Stimulated activated naive B cell treated with anti-CD40 and anti-IgM and Interleukin-4, amounts not matched to agents 10 μg/mL and 1 μg/mL and 100 μg/mL, for 72 hours (primary cell): Measurements from ENCODE around the gene LINGO3.

Experiments
- ATAC-seq, 2 donors: fragments of 150-1000 bp; cut with Tn5 transposase; replicated peaks; 2 replicates each; pipeline ENCODE4 v1.10.0; 2021; ENCODE audit warnings: moderate library complexity in 1 of 2
- DNase-seq: peaks from one replicate; pipeline ENCODE4 v3.0.0; 2021
- H3K27ac Mint-ChIP-seq: one replicate; pipeline ENCODE4 v1.8.0; 2022; ENCODE audit warnings: mild to moderate bottlenecking, mixed read lengths
- H3K27me3 Mint-ChIP-seq, 2 donors: one replicate each; pipeline ENCODE4 v1.8.0; 2022; ENCODE audit warnings: mixed read lengths in 2 of 2
- H3K36me3 Mint-ChIP-seq, 2 donors: one replicate each; pipeline ENCODE4 v1.8.0; 2022; ENCODE audit warnings: mixed read lengths in 2 of 2, mild to moderate bottlenecking in 1 of 2
- H3K4me1 Mint-ChIP-seq, 2 donors: one replicate each; pipeline ENCODE4 v1.8.0; 2022; ENCODE audit warnings: mixed read lengths in 2 of 2, mild to moderate bottlenecking in 1 of 2
- H3K4me3 Mint-ChIP-seq, 2 donors: one replicate each; pipeline ENCODE4 v1.8.0; 2022; ENCODE audit warnings: mild to moderate bottlenecking in 2 of 2, mixed read lengths in 2 of 2, moderate library complexity in 1 of 2
- H3K9me3 Mint-ChIP-seq, 2 donors: one replicate each; pipeline ENCODE4 v1.8.0; 2022; ENCODE audit warnings: mixed read lengths in 2 of 2, mild to moderate bottlenecking in 1 of 2

Gene LINGO3

DNA sequence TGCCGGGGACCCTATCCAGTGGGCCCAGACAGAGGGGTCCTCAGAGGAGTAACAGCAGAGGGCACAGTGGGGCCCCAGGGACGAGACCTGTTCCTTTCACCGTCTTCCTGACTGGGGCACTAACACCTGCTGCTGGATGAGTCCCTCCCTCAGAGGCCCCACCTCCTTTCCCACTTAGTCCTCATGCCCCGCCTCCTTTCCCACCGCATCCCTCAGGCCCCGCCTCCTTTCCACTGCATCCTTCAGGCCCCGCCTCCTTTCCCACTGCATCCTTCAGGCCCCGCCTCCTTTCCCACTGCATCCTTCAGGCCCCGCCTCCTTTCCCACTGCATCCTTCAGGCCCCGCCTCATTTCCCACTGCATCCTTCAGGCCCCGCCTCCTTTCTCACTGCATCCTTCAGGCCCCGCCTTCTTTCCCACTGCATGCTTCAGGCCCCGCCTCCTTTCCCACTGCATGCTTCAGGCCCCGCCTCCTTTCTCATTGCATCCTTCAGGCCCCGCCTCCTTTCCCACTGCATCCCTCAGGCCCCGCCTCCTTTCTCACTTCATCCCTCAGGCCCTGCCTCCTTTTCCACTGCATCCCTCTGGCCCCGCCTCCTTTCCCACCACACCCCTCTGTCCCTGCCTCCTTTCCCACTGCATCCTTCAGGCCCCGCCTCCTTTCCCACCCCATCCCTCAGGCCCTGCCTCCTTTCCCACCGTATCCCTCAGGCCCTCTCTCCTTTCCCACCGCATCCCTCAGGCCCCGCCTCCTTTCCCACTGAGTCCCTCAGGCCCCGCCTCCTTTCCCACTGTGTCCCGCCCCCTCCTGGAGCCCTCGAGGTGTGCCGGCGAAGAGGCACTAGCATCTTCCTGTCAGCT, 27.3 kb upstream of the LINGO3 start:
- Mint-ChIP-seq H3K4me1 (peaks cover 55 to 68% of the 10 kb centered on the region in 2 donors), H3K36me3 (peaks cover 25 to 33% of the 10 kb centered on the region in 2 donors), H3K27ac (no peak overlapping the region), H3K4me3 (no peak overlapping the region), H3K9me3 (peaks cover 0 to 5% of the 10 kb centered on the region in 2 donors), H3K27me3 (no peaks in the 10 kb centered on the region)
- DNase-seq (no peak), ATAC-seq (no peak)

DNA sequence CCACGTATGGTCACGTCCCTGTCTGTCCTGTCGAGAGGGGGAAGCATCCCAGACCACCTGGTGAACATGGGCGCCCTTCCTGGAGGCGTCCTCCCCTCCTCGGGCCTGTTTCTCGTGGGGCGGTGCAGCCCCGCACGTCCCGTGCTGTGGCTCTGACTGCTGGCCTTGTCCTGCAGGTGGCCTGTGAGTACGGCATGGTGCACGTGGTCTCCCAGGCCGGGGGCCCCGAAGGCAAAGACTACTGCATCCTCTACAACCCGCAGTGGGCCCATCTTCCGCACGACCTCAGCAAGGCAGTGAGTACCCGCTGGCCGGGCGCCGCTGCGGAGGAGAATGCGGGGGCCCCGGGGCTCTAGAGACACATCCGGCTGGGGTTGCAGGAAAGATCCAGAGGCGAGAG, 26.5 kb upstream of the LINGO3 start:
- no peak for DNase-seq
- Mint-ChIP-seq H3K9me3 (peaks cover 0 to 5% of the 10 kb centered on the region in 2 donors), H3K4me3 (no peak overlapping the region), H3K27me3 (no peaks in the 10 kb centered on the region), H3K4me1 (peaks cover 61 to 75% of the 10 kb centered on the region in 2 donors), H3K27ac (no peak overlapping the region), H3K36me3 (peaks cover 29 to 38% of the 10 kb centered on the region in 2 donors)
- no peak for ATAC-seq

DNA sequence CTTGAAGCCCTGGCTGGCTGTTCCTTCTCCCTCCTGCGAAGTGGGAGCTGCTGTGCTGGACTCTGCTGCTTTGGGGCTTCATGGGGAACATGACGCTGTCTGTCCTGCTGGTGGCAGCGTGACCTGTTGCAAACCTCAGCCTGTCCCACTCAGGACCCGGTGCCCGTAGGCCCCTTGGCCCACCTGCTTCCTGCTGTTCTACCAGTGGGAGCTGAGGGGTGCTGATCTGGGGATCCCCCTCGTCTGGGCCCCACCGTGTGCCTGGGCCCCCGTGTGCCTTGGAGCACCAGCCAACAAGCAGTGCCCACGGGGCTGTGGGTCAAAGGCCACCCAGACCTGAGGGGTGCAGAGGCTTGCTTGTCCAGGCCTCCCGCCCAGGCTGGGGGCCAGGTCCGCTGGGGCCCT, 25.9 kb upstream of the LINGO3 start:
- Mint-ChIP-seq H3K4me3 (peak overlapping the region; percentile 61 to 75), H3K36me3 (peaks cover 30 to 43% of the 10 kb centered on the region in 2 donors), H3K27me3 (no peaks in the 10 kb centered on the region), H3K9me3 (peaks cover 0 to 5% of the 10 kb centered on the region in 2 donors), H3K4me1 (peaks cover 64 to 82% of the 10 kb centered on the region in 2 donors), H3K27ac (peak overlapping the region; percentile 62)
- ATAC-seq (no peak), DNase-seq (no peak)

DNA sequence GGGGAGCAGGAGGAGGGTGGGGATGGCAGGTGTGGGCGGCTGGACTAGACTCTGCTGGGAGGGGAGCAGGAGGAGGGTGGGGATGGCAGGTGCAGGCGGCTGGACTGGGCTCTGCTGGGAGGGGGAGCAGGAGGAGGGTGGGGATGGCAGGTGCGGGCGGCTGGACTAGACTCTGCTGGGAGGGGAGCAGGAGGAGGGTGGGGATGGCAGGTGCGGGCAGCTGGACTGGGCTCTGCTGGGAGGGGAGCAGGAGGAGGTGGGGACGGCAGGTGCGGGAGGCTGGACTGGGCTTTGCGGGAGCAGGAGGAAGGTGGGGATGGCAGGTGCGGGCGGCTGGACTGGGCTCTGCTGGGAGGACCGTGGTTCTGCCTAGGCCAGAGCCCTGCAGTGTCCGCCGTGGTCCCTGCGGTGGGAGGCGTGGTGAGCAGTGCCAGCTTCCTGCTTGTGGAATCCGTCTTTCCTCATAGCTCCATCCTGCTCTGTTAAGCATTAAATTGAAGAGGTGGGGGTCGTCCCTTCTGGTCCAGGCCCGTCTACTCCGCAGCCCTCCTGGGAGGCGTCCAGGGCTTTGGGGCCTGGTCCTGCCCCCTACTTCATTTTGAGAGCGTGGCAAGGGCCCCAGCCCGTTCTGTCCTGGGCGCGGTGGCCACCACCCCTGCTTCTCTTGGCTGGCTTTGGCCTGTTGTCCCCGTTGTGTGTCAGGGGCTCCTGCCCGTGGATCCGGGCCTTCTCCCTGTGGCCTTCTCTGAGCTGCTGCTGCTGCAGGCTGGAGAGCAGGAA, 25.3 kb upstream of the LINGO3 start:
- Mint-ChIP-seq H3K4me3 (peak overlapping the region; percentile 61 to 75), H3K36me3 (peaks cover 32 to 43% of the 10 kb centered on the region in 2 donors), H3K27me3 (no peaks in the 10 kb centered on the region), H3K27ac (peak overlapping the region; percentile 62), H3K9me3 (peaks cover 0 to 5% of the 10 kb centered on the region in 2 donors), H3K4me1 (peaks cover 66 to 82% of the 10 kb centered on the region in 2 donors)
- ATAC-seq (no peak), DNase-seq (no peak)

DNA sequence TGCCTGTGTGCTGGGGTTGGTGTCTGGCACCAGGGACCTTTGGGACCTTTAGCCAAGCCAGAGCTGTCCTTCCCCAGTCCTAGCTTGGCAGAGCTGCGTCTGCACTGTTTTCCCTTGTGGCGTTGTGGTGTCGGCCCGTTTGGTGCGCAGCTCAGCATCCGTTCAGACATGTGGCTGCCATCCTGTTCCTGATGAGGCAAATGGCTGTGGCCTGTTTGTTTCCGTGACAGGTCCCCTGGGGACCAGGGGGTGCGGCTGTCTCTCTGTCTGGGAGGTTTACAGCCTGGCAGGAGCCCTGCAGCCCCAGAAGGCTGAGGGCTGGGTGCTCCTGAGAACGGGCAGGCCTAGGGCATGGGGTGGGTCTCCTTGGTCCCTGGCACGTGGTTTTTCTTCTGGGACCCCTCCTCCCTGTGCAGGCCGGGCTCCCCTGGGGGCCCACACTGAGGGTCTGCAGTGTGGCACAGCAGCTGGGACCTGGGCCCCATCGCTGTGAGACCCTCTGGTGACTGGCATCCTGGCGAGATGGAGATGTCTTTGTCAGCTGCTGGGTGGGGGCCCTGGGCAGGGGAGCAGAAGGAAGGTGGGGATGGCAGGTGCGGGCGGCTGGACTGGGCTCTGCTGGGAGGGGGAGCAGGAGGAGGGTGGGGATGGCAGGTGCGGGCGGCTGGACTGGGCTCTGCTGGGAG, 24.5 kb upstream of the LINGO3 start:
- Mint-ChIP-seq H3K27ac (peak overlapping the region; percentile 95), H3K36me3 (peaks cover 30 to 38% of the 10 kb centered on the region in 2 donors), H3K27me3 (no peaks in the 10 kb centered on the region), H3K4me3 (peak overlapping the region; percentile 74 to 79), H3K4me1 (peaks cover 68 to 82% of the 10 kb centered on the region in 2 donors), H3K9me3 (peaks cover 0 to 5% of the 10 kb centered on the region in 2 donors)
- ATAC-seq (peak; percentile 84), DNase-seq (peak; percentile 85)

DNA sequence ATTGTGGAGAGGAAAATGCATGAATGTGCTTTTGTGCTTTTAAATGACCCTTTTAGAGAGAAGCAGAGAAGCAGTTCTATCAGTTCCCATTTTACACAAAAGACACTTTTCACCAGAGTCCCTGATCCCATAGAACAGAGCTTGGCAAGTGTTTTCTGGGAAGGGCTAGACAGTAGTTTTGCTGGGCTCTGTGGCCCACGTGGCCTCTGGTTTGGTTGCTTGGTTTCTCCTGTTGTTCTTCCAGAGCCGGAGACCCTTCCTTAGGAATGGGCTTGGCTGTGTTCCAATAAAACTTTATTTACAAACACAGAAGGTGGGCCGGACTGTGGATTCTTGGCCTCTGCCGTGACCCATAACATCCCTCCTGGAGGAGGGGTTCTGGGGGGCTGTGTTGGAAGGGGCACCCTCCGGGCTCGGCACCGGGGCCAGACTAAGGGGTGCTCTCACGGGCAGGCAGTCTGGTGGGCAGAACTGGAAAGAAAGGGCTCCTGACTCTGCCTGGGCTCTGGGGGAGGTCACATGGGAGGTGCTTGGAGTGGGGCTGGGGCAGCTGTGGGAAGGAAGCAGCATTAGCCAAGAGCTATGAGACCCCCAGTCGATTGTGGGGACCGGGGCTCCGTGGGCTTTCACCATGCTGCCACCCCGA, 23.8 kb upstream of the LINGO3 start:
- Mint-ChIP-seq H3K9me3 (peaks cover 0 to 5% of the 10 kb centered on the region in 2 donors), H3K4me1 (peaks cover 74 to 82% of the 10 kb centered on the region in 2 donors), H3K27ac (peak overlapping the region; percentile 95), H3K27me3 (no peaks in the 10 kb centered on the region), H3K36me3 (peaks cover 27 to 36% of the 10 kb centered on the region in 2 donors), H3K4me3 (peak overlapping the region; percentile 74 to 79)
- ATAC-seq (peak; percentile 6 to 9), DNase-seq (no peak)

DNA sequence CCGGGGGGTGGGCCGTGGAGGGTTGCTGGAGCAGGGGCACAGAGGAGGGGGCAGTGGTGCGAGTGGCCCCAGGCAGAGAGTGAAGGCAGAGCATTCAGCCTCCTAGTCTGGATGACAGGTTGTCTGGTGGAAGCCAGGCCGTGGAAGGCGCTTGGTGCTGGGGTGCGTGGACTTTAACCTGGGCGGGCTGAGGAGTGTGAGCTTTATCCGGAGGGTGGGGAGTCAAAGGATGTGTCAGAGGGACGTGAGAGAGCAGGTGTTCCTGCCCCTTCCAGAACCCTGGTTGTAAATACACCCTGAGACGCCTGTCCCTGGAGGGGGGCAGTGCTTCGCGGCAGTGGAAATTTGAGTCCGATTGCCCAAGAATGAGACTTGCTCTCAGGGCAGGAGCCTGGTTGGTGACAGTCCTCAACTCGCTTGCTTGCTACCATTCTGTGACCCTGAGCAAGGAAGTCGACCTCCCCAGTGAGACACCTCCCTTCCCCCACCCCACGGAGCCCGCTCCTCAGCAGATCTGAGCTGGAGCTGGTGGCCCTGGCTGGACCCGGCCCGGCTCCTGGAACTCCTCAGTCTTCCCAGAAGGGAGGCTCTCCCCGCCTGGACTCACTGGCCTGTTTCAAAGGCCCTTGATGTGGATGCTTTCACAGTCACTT, 22.8 kb upstream of the LINGO3 start:
- peaks cover 70 to 84% of the 10 kb centered on the region in 2 donors for H3K4me1 Mint-ChIP-seq
- H3K27me3 Mint-ChIP-seq, result no peaks in the 10 kb centered on the region
- peaks cover 0 to 4% of the 10 kb centered on the region in 2 donors for H3K9me3 Mint-ChIP-seq
- peak overlapping the region; percentile 25 for H3K27ac Mint-ChIP-seq
- DNase-seq (no peak), ATAC-seq (no peak)
- H3K36me3 Mint-ChIP-seq, result peaks cover 23 to 34% of the 10 kb centered on the region in 2 donors
- peak overlapping the region; percentile 57 to 60 for H3K4me3 Mint-ChIP-seq

DNA sequence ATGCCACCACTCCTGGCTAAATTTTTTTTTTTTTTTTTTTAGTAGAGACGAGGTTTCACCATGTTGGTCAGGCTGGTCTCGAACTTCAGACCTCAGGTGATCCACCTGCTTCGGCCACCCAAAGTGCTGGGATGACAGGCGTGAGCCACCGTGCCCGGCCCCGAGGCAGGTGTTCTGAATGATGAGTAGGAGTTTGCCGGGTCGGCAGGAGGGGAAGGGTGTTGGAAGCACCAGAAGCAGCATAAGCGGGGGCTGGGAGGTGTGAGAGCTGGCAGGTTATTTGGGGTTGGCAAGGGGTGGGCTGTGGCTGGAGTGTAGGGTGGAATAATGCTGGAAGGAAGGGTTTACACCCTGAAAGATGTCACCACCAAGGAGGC, 22.3 kb upstream of the LINGO3 start:
- Mint-ChIP-seq H3K27me3 (no peaks in the 10 kb centered on the region), H3K27ac (peak overlapping the region; percentile 72), H3K9me3 (peaks cover 0 to under 1% of the 10 kb centered on the region in 2 donors), H3K4me1 (peaks cover 71 to 84% of the 10 kb centered on the region in 2 donors), H3K4me3 (peak overlapping the region; percentile 40 to 49), H3K36me3 (peaks cover 24 to 34% of the 10 kb centered on the region in 2 donors)
- no peak for DNase-seq
- ATAC-seq, result no peak

DNA sequence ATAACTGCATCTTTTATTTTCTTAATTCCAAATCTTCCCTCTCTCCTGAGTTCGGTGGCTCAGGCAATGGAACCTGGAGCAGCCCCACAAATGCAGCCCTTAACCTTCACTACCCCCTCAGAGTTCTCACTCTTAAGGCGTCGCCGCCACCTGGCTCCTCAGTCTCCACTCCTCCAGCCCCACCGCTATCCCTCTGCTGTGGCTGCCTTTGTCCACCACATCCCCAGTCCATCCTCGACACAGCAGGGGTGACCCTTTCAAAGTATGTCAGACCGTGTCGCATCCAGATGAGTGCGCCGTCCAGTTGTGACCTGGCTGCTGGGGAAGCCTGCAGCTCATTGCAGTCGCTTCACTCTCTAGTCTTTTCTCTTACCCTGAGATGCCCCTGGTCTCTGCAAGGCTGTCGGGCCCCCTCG, 21.6 kb upstream of the LINGO3 start:
- ATAC-seq, result no peak
- H3K36me3 Mint-ChIP-seq, result peaks cover 22 to 32% of the 10 kb centered on the region in 2 donors

DNA sequence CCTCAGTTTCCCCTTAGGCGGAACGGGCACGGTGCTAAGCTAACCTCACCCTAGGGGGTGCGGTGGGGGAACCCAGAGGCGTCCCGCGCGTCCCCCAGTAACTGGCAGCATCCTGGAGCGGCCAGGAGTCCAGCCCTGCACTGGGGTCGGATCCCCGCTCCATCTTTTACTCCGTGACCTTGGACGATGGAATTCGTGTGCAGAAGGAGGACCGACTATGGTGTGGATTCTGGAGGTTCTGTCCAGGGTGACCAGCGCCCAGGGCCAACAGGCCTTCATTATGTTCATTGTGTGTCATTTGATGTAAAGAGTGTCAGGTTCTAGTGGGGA, 21.2 kb upstream of the LINGO3 start:
- peaks cover 73 to 88% of the 10 kb centered on the region in 2 donors for H3K4me1 Mint-ChIP-seq
- ATAC-seq (no peak), DNase-seq (no peak)
- peaks cover 25 to 36% of the 10 kb centered on the region in 2 donors for H3K36me3 Mint-ChIP-seq
- no peaks in the 10 kb centered on the region for H3K9me3 Mint-ChIP-seq
- H3K27ac Mint-ChIP-seq, result peak overlapping the region; percentile 96
- no peaks in the 10 kb centered on the region for H3K27me3 Mint-ChIP-seq
- H3K4me3 Mint-ChIP-seq, result peak overlapping the region; percentile 89 to 98

More for the DNA sequence above, 21.6 kb upstream of the LINGO3 start:
- H3K27me3 Mint-ChIP-seq, result no peaks in the 10 kb centered on the region
- no peaks in the 10 kb centered on the region for H3K9me3 Mint-ChIP-seq
- DNase-seq, result no peak
- H3K4me3 Mint-ChIP-seq, result peak overlapping the region; percentile 89 to 98
- H3K4me1 Mint-ChIP-seq, result peaks cover 74 to 88% of the 10 kb centered on the region in 2 donors
- peak overlapping the region; percentile 96 for H3K27ac Mint-ChIP-seq

DNA sequence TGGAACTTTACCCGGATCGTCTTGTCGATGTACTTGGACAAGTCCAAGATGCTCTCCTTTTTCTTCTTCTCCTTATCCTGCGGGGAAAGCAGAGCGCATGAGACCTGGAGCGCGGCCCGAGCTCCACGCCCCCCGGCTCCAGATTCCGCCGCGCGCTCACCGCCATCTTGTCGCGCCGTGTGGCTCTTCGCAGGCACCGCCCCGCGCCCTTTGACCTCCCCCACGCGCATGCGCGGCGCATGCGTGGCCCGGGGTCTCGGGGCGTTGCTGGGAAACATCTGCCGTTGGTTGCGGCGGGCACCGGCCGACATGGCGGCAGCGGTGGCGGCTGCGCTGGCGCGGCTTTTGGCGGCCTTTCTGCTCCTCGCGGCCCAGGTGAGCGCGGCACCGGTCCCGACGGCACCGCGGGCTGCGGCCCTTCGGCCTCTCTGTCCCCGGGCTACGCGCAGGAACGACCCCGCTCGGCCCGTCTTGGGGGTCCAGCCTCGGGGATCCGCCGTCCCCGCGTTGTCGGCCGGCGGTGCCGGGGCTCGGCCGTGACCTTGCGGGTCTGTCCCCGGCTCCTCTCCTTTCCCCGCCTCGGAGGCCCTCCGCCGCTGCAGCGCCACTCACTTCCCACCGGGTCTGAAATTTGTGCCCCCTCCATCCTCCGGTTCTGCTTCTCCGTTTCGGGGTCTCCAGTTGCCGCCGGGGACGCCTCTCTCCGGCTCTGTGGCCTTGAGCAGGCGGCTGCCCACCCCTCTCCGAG, 20.6 kb upstream of the LINGO3 start, which contains the start of the genes LSM7 and SPPL2B:
TSS of gene LSM7 (minus strand) at position 186 of the 748 bp plus-strand sequence. CDS start at position 166, 20 bp downstream.
TSS of gene SPPL2B (plus strand) at position 284 of the 748 bp plus-strand sequence. CDS start at position 310, 26 bp downstream.
- peak within 1 kb of the TSS; percentile 98 for H3K27ac Mint-ChIP-seq
- peaks cover 27 to 41% of the 10 kb centered on the region in 2 donors for H3K36me3 Mint-ChIP-seq
- no peaks in the 10 kb centered on the region for H3K9me3 Mint-ChIP-seq
- peaks cover 71 to 88% of the 10 kb centered on the region in 2 donors for H3K4me1 Mint-ChIP-seq
- peak; percentile 85 for DNase-seq
- H3K4me3 Mint-ChIP-seq, result peak within 1 kb of the TSS; percentile 89 to 98
- no peaks in the 10 kb centered on the region for H3K27me3 Mint-ChIP-seq
- peak; percentile 59 to 62 for ATAC-seq

DNA sequence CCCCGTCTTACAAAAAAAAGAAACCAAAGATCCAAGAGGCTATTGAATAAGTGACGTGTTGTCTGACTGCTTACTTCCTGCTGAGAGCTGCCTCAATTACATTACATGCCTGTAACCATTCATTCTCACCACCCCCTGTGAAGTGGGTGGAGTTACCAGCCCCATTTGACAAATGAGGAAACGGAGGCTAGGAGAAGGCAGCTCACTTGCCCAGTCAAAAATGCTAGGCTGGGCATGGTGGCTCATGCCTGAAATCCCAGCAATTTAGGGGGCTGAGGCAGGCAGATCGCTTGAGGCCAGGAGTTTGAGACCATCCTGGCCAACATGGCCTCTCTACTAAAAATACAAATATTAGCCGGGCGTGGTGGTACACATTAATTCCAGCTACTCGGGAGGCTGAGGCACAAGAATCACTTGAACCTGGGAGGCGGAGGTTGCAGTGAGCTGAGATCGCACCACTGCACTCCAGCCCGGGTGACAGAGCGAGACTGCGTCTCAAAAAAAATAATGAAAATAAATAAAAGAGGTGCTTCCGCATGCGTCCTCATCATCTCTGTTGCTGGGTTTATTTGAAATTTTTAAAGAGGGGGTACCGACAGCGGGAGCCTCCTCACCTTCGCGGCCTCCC, 19.9 kb upstream of the LINGO3 start:
- DNase-seq, result peak; percentile 60
- Mint-ChIP-seq H3K9me3 (no peaks in the 10 kb centered on the region), H3K4me1 (peaks cover 70 to 88% of the 10 kb centered on the region in 2 donors), H3K27me3 (no peaks in the 10 kb centered on the region), H3K36me3 (peaks cover 31 to 46% of the 10 kb centered on the region in 2 donors), H3K27ac (peak overlapping the region; percentile 98), H3K4me3 (peak overlapping the region; percentile 89 to 98)
- peak; percentile 56 to 59 for ATAC-seq
